HepG2 (cell line): ENCODE data around the gene PMS1. TPM values are rescaled to one million over a fixed set of nuclear protein-coding genes. Genes with fewer than 3 reads are reported as not detected.

Experiments used
- AHR ChIP-seq: IDR thresholded peaks from 2 replicates; pipeline ENCODE4 v1.6.1; 2018; ENCODE audit warnings: missing genetic modification reagents, missing compliant biosample characterization
- BCL6 ChIP-seq: IDR thresholded peaks from 2 replicates; pipeline ENCODE4 v1.6.1; 2016; ENCODE audit warnings: missing genetic modification reagents, missing compliant biosample characterization
- CCDC6 ChIP-seq: sonication (generic); formaldehyde crosslinking; IDR thresholded peaks from 2 replicates; pipeline ENCODE4 v1.8.1; 2022; ENCODE audit warnings: mild to moderate bottlenecking, missing genetic modification reagents, moderate library complexity
- GMEB1 ChIP-seq: sonication (generic); formaldehyde crosslinking; IDR thresholded peaks from 2 replicates; pipeline ENCODE4 v1.5.1; 2020; ENCODE audit warnings: missing genetic modification reagents, mild to moderate bottlenecking, borderline replicate concordance
- HNRNPK ChIP-seq: fragments of 200-400 bp; formaldehyde crosslinking; IDR thresholded peaks from 2 replicates; pipeline ENCODE4 v1.6.1; 2018; ENCODE audit warnings: low read length, low read depth, moderate library complexity, mild to moderate bottlenecking; ENCODE audit not compliant: poor library complexity, severe bottlenecking
- IKZF4 ChIP-seq: sonication (generic); formaldehyde crosslinking; IDR thresholded peaks from 2 replicates; pipeline ENCODE4 v1.5.1; 2020; ENCODE audit warnings: borderline replicate concordance, mild to moderate bottlenecking, low read depth, missing genetic modification reagents; ENCODE audit errors: not compliant biosample characterization
- KAT8 ChIP-seq: IDR thresholded peaks from 2 replicates; pipeline ENCODE4 v1.6.1; 2016; ENCODE audit warnings: missing genetic modification reagents, missing compliant biosample characterization
- KDM4B ChIP-seq: sonication (generic); formaldehyde crosslinking; IDR thresholded peaks from 2 replicates; pipeline ENCODE4 v1.4.0; 2020; ENCODE audit warnings: missing genetic modification reagents
- MAF1 ChIP-seq: sonication (generic); formaldehyde crosslinking; IDR thresholded peaks from 2 replicates; pipeline ENCODE4 v1.5.0; 2020; ENCODE audit warnings: missing genetic modification reagents, borderline replicate concordance
- NBN ChIP-seq: fragments of 450-650 bp; conservative IDR thresholded peaks from 2 replicates; pipeline ENCODE4 v1.6.1; 2017
- NCOA1 ChIP-seq: sonication (generic); formaldehyde crosslinking; IDR thresholded peaks from 2 replicates; pipeline ENCODE4 v1.9.0; 2021; ENCODE audit warnings: missing genetic modification reagents
- PAX8 ChIP-seq: sonication (generic); formaldehyde crosslinking; IDR thresholded peaks from 2 replicates; pipeline ENCODE4 v1.8.0; 2022; ENCODE audit warnings: mild to moderate bottlenecking, missing genetic modification reagents, borderline replicate concordance
- PHF8 ChIP-seq: sonication (generic); formaldehyde crosslinking; IDR thresholded peaks from 2 replicates; pipeline ENCODE4 v1.5.0; 2020; ENCODE audit warnings: missing genetic modification reagents
- RXRB ChIP-seq: IDR thresholded peaks from 2 replicates; pipeline ENCODE4 v1.6.1; 2016; ENCODE audit warnings: borderline replicate concordance, missing genetic modification reagents, missing compliant biosample characterization
- SALL2 ChIP-seq: sonication (generic); formaldehyde crosslinking; IDR thresholded peaks from 2 replicates; pipeline ENCODE4 v1.8.1; 2023; ENCODE audit warnings: mild to moderate bottlenecking, missing genetic modification reagents, inconsistent platforms
- TEF ChIP-seq: sonication (generic); formaldehyde crosslinking; IDR thresholded peaks from 2 replicates; pipeline ENCODE4 v1.5.0; 2020; ENCODE audit warnings: missing genetic modification reagents
- ZC3H13 ChIP-seq: sonication (generic); formaldehyde crosslinking; IDR thresholded peaks from 2 replicates; pipeline ENCODE4 v1.8.1; 2023; ENCODE audit warnings: mild to moderate bottlenecking, missing genetic modification reagents, moderate library complexity
- ZMAT3 ChIP-seq: sonication (generic); formaldehyde crosslinking; conservative IDR thresholded peaks from 2 replicates; pipeline ENCODE4 v1.7.0; 2021; ENCODE audit warnings: missing genetic modification reagents
- ZNF451 ChIP-seq: sonication (generic); formaldehyde crosslinking; IDR thresholded peaks from 2 replicates; pipeline ENCODE4 v1.5.0; 2020; ENCODE audit warnings: mild to moderate bottlenecking, missing genetic modification reagents
- ZNF709 ChIP-seq: sonication (generic); formaldehyde crosslinking; IDR thresholded peaks from 2 replicates; pipeline ENCODE4 v1.5.0; 2020; ENCODE audit warnings: mild to moderate bottlenecking, missing genetic modification reagents
- ZNF724P ChIP-seq: sonication (generic); formaldehyde crosslinking; IDR thresholded peaks from 2 replicates; pipeline ENCODE4 v1.8.0; 2022; ENCODE audit warnings: missing genetic modification reagents, borderline replicate concordance
- ZNF816 ChIP-seq: sonication (generic); formaldehyde crosslinking; IDR thresholded peaks from 2 replicates; pipeline ENCODE4 v1.8.0; 2022; ENCODE audit warnings: missing genetic modification reagents, mild to moderate bottlenecking, borderline replicate concordance
- polyA plus RNA-seq, 8 experiments: library from polyadenylated mRNA; depleted of rRNA in 3 of 8; stranded (reverse) in 7 of 8; unstranded in 1 of 8; fragments of >200 nt; fragmentation: Illumina TruSeq in 4 of 8; extraction: Trizol in 4 of 8; gene quantifications; 2 replicates each; pipeline versions ENCODE4 v1.2.1 to v1.2.3, GENCODE V29; 2011 to 2016; ENCODE audit warnings: low read depth in 4 of 8, missing spikeins in 1 of 8, mixed read lengths in 1 of 8; ENCODE audit not compliant: insufficient read depth in 1 of 8
- total RNA-seq, 5 experiments: library from RNA; depleted of rRNA; stranded (reverse); fragments of >200 nt; fragmentation: Illumina TruSeq; extraction: Trizol; gene quantifications; 2 replicates each; pipeline ENCODE4 v1.2.3, GENCODE V29; 2016; ENCODE audit warnings: low read depth in 1 of 5
- TF ChIP-seq, protein P1 (sequence below): sonication (generic); formaldehyde crosslinking; IDR thresholded peaks from 2 replicates; pipeline ENCODE4 v1.8.0; 2023; ENCODE audit warnings: mild to moderate bottlenecking, missing genetic modification reagents
- TF ChIP-seq, protein P2 (sequence below): sonication (generic); formaldehyde crosslinking; IDR thresholded peaks from 2 replicates; pipeline ENCODE4 v1.4.0; 2020; ENCODE audit warnings: mild to moderate bottlenecking, missing genetic modification reagents, borderline replicate concordance

The PMS1 gene
- total and polyA plus RNA-seq, 2 of the 13 experiments (the other 11 are each of a cell fraction or from before 2014, with no cell fraction given): 14.6 to 39.9 TPM

- TF ChIP-seq PHF8: peak; percentile 100
- peak; percentile 99 for TF ChIP-seq ZMAT3 (CRISPR knock-in tag)
- TF ChIP-seq, protein P1, sequence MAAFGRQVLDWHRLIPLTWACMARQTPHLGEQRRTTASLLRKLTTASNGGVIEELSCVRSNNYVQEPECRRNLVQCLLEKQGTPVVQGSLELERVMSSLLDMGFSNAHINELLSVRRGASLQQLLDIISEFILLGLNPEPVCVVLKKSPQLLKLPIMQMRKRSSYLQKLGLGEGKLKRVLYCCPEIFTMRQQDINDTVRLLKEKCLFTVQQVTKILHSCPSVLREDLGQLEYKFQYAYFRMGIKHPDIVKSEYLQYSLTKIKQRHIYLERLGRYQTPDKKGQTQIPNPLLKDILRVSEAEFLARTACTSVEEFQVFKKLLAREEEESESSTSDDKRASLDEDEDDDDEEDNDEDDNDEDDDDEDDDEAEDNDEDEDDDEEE (CRISPR knock-in tag): peak; percentile 86; the same call in 1 of the 2 replicates
- TF ChIP-seq IKZF4: peak; percentile 94
- peak; percentile 98 for TF ChIP-seq ZC3H13
- peak; percentile 99 for TF ChIP-seq GMEB1 (CRISPR knock-in tag)
- no peak; the same call in 1 of the 2 replicates for TF ChIP-seq RXRB
- TF ChIP-seq BCL6 (CRISPR knock-in tag): peak; percentile 47; the same call in 1 of the 2 replicates
- peak; percentile 8; the same call in 1 of the 2 replicates for TF ChIP-seq ZNF724P (CRISPR knock-in tag)
- TF ChIP-seq ZNF709: peak; percentile 94
- TF ChIP-seq NCOA1: peak; percentile 48
- peak; percentile 84 for TF ChIP-seq KDM4B (CRISPR knock-in tag)
- TF ChIP-seq KAT8 (CRISPR knock-in tag): peak; percentile 94
- peak; percentile 93 for TF ChIP-seq MAF1
- peak; percentile 92; the same call in 1 of the 2 replicates for TF ChIP-seq ZNF816 (CRISPR knock-in tag)
- peak; percentile 97 for TF ChIP-seq AHR
- no peak for TF ChIP-seq NBN
- TF ChIP-seq SALL2 (CRISPR knock-in tag): peak; percentile 98
- peak; percentile 93 for TF ChIP-seq ZNF451 (CRISPR knock-in tag)
- peak; percentile 81 for TF ChIP-seq CCDC6 (CRISPR knock-in tag)
- peak; percentile 78; the same call in 1 of the 2 replicates for TF ChIP-seq PAX8 (CRISPR knock-in tag)
- TF ChIP-seq TEF (CRISPR knock-in tag): peak; percentile 52
- TF ChIP-seq, protein P2, sequence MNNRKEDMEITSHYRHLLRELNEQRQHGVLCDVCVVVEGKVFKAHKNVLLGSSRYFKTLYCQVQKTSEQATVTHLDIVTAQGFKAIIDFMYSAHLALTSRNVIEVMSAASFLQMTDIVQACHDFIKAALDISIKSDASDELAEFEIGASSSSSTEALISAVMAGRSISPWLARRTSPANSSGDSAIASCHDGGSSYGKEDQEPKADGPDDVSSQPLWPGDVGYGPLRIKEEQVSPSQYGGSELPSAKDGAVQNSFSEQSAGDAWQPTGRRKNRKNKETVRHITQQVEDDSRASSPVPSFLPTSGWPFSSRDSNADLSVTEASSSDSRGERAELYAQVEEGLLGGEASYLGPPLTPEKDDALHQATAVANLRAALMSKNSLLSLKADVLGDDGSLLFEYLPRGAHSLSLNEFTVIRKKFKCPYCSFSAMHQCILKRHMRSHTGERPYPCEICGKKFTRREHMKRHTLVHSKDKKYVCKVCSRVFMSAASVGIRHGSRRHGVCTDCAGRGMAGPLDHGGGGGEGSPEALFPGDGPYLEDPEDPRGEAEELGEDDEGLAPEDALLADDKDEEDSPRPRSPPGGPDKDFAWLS: peak; percentile 2; the same call in 1 of the 2 replicates
- TF ChIP-seq HNRNPK: peak; percentile 80
Observed at GRCh38 chr2:189783927-189784867, at the start of gene PMS1, which contains the start of gene ORMDL1 (continued).
